Measurements from ENCODE around the gene PIGL. TPM values are rescaled to one million over a fixed set of nuclear protein-coding genes. Genes with fewer than 3 reads are reported as not detected.
A peak's percentile ranks its signal among the peaks of the same experiment; 100 is the strongest.

The PIGL gene
- total RNA-seq, 1 experiment from 2014 or later, result 9.9 TPM

GRCh38 chr17:16361874-16362273 is 144.9 kb downstream of the PIGL start:
- DNase-seq (ENCODE audit: low read depth, low spot score), result no peak
- in situ Hi-C loops (cut with HindIII; ENCODE audit: low pct_unique_long_range_greater_than_20kb, low sequenced_read_pairs), result no loop called here

DNA sequence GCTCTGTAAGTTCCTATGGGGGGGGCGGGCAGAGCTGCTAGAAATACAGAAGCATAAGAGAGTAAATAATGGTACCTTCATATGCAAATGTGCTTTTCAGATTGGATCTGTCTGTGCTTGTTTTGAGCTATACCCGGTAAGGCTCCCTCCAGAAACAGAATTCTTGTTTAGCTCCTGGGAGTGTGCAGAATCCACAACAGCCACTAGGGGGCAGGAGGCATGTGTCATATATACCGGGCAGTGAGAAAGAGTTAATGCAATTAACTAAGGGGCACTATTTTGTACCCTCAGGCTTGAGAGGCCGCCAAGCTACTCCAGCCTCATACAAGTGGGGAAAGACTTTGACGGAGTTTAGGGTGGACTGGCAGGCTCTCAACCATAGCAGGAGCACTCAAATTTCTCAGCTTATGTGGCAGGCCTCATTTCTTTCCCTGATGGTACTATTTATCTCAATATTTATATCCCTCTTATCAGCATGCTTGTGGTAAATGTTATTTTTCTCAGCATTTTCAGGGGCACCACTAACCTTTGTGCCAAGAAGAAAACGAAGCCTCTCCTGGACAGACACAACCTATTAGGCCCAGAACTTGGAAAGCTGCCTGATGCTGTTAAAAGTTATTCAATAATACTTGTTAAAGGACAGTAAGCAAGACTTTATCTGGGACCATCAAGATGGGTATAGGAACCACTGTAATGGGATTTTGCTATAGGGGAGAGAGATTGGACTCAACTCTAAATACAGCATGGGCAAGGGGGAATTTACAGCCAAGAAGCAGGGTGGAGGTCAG is 146.9 kb downstream of the PIGL start:
- in situ Hi-C loops (cut with HindIII; ENCODE audit: low pct_unique_long_range_greater_than_20kb, low sequenced_read_pairs), result no loop called here

GRCh38 chr17:16364625-16365024 is 147.6 kb downstream of the PIGL start:
- no peak for DNase-seq (ENCODE audit: low read depth, low spot score)
- in situ Hi-C loops (cut with HindIII; ENCODE audit: low pct_unique_long_range_greater_than_20kb, low sequenced_read_pairs), result no loop called here

More for the DNA sequence above, 146.9 kb downstream of the PIGL start:
- DNase-seq (ENCODE audit: low read depth, low spot score), result peak; percentile 82

GRCh38 chr17:16371742-16372141 is 154.7 kb downstream of the PIGL start:
- DNase-seq (ENCODE audit: low read depth, low spot score), result peak; percentile 41
- in situ Hi-C loops (cut with HindIII; ENCODE audit: low pct_unique_long_range_greater_than_20kb, low sequenced_read_pairs), result no loop called here

DNA sequence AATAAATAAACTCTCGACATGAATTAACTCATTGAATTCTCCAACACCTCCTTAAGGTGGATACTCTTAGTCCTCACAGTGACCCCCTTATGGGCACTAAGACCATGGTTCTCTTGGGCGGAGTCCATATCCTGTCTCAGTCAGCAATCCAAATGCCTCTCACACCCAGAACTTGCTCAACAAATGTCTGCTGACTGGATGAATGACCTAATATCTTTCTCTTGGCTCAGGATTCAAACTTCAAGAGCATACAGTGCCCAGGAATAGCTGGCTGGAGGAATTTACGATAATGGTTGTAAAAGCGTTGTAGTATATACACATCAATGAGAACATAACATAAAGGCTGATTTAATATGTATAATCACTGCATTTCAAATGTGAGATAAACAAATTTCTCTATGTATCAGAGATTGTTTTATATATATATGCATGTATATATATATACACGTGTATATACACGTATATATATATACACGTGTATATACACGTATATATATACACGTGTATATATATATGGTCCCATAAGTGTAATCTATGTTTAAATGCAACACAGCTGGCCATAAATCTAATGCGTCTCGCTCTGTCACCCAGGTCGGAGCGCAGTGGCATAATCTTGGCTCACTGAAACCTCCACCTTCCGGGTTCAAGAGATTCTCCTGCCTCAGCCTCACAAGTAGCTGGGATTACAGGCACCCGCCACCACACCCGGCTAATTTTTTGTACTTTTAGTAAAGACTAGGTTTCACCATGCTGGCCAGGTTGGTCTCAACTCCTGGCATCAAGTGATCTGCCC is 157.3 kb downstream of the PIGL start:
- peak; percentile 41 for DNase-seq (ENCODE audit: low read depth, low spot score)
- in situ Hi-C loops (cut with HindIII; ENCODE audit: low pct_unique_long_range_greater_than_20kb, low sequenced_read_pairs), result no loop called here

Small RNAs within 50 kb of the gene (small RNA-seq; reads per million reads assigned to genes)
- 0 reads per million in 2 experiments for gene MIR1288

Other genes starting within 250 kb of the PIGL start
- 38.6 and 40.7 TPM in 2 replicates for gene ZSWIM7, start 217.5 kb upstream of the PIGL start, total RNA-seq (2014; rRNA removed; shearing (Covaris generic))
- 24.4 and 43.7 TPM in 2 replicates for gene TTC19, start 217.4 kb upstream of the PIGL start, total RNA-seq (2014; rRNA removed; shearing (Covaris generic))
- 52.5 and 65.9 TPM in 2 replicates for gene NCOR1, start 1.7 kb upstream of the PIGL start, total RNA-seq (2014; rRNA removed; shearing (Covaris generic))
- gene CENPV, start 136.3 kb downstream of the PIGL start, total RNA-seq (2014; rRNA removed; shearing (Covaris generic)), result 3.5 and 7.2 TPM in 2 replicates
- 7,095 and 8,296 TPM in 2 replicates for gene UBB, start 163.9 kb downstream of the PIGL start, total RNA-seq (2014; rRNA removed; shearing (Covaris generic))
- 208 and 236 TPM in 2 replicates for gene TRPV2, start 198.4 kb downstream of the PIGL start, total RNA-seq (2014; rRNA removed; shearing (Covaris generic))